HEK293 (cell line): Measurements from ENCODE around the gene RPRD1A.
A peak's percentile ranks its signal among the peaks of the same experiment; 100 is the strongest.

Source experiments
- CTCF ChIA-PET: fragments of 350-600 bp; formaldehyde crosslinking; extraction: SDS; loops from one replicate; lab custom pipeline; 2021; ENCODE audit warnings: antibody characterized with exemption; lab: Yijun Ruan, JAX
- POLR2A ChIA-PET: fragments of 300-600 bp; formaldehyde crosslinking; extraction: SDS; loops from one replicate; lab custom pipeline; 2020; ENCODE audit warnings: antibody characterized with exemption, inconsistent platforms; lab: Yijun Ruan, JAX
- H3K27ac ChIP-seq: fragments of 200-500 bp; sonication (Bioruptor generic); 2 replicates; pipeline ENCODE4 v1.5.1; 2014; ENCODE audit warnings: low read depth, low read length, control low read depth, inconsistent platforms; ENCODE audit errors: extremely low read depth
- H3K36me3 ChIP-seq, 2 experiments: fragments of 200-500 bp in 1 of 2; sonication (Bioruptor generic) in 1 of 2; 1 replicate in 1 of 2; 2 replicates in 1 of 2; pipeline ENCODE4 v1.5.1; 2014 to 2017; ENCODE audit warnings: inconsistent platforms in 2 of 2, low read length in 2 of 2; ENCODE audit not compliant: control insufficient read depth in 2 of 2, insufficient read depth in 1 of 2
- H3K4me1 ChIP-seq: fragments of 200-500 bp; sonication (Bioruptor generic); 2 replicates; pipeline ENCODE4 v1.5.1; 2014; ENCODE audit warnings: mild to moderate bottlenecking, low read length, inconsistent platforms; ENCODE audit not compliant: control insufficient read depth, insufficient read depth
- H3K4me3 ChIP-seq: 2 replicates; pipeline ENCODE4 v1.5.1; 2011; ENCODE audit warnings: low read depth, mild to moderate bottlenecking, control low read depth, low read length, moderate library complexity
- H3K9me3 ChIP-seq: fragments of 200-500 bp; sonication (Bioruptor generic); 2 replicates; pipeline ENCODE4 v1.5.1; 2014; ENCODE audit warnings: low read depth, low read length, inconsistent platforms; ENCODE audit not compliant: control insufficient read depth, insufficient read depth
- KLF8 ChIP-seq: fragments of 450-650 bp; formaldehyde crosslinking; IDR thresholded peaks from 2 replicates; pipeline ENCODE4 v1.5.1; 2016; ENCODE audit warnings: missing biosample characterization, missing genetic modification characterization
- MEIS1 ChIP-seq: sonication (generic); formaldehyde crosslinking; IDR thresholded peaks from 2 replicates; pipeline ENCODE4 v1.8.1; 2022; ENCODE audit warnings: missing genetic modification reagents, mild to moderate bottlenecking, borderline replicate concordance
- PRDM10 ChIP-seq: fragments of 450-650 bp; formaldehyde crosslinking; IDR thresholded peaks from 2 replicates; pipeline ENCODE4 v1.5.1; 2016; ENCODE audit warnings: missing biosample characterization, missing genetic modification characterization
- REST ChIP-seq: fragments of 450-650 bp; formaldehyde crosslinking; IDR thresholded peaks from 2 replicates; pipeline ENCODE4 v1.5.1; 2016; ENCODE audit warnings: missing biosample characterization, missing genetic modification characterization
- SETDB1 ChIP-seq: IDR thresholded peaks from one replicate; pipeline ENCODE4 v1.6.1; 2017; ENCODE audit warnings: mild to moderate bottlenecking, low read length, moderate library complexity, mixed read lengths; ENCODE audit not compliant: insufficient read length
- TRIM28 ChIP-seq: IDR thresholded peaks from 2 replicates; pipeline ENCODE4 v1.6.1; 2011; ENCODE audit warnings: low read length, control low read depth, borderline replicate concordance
- ZNF132 ChIP-seq: fragments of 450-650 bp; formaldehyde crosslinking; IDR thresholded peaks from 2 replicates; pipeline ENCODE4 v1.5.1; 2017; ENCODE audit warnings: missing biosample characterization, missing genetic modification characterization, borderline replicate concordance
- ZNF223 ChIP-seq: fragments of 450-650 bp; formaldehyde crosslinking; IDR thresholded peaks from 2 replicates; pipeline ENCODE4 v1.5.1; 2016; ENCODE audit warnings: missing biosample characterization, missing genetic modification characterization
- ZNF248 ChIP-seq: fragments of 450-650 bp; formaldehyde crosslinking; IDR thresholded peaks from 2 replicates; pipeline ENCODE4 v1.5.1; 2017; ENCODE audit warnings: missing biosample characterization, missing genetic modification characterization
- ZNF777 ChIP-seq: fragments of 450-650 bp; formaldehyde crosslinking; IDR thresholded peaks from 2 replicates; pipeline ENCODE4 v1.5.1; 2017; ENCODE audit warnings: missing biosample characterization, missing genetic modification characterization, borderline replicate concordance
- TF ChIP-seq, protein P1 (sequence below): fragments of 450-650 bp; formaldehyde crosslinking; IDR thresholded peaks from 2 replicates; pipeline ENCODE4 v1.5.1; 2016; ENCODE audit warnings: missing biosample characterization, missing genetic modification characterization

Gene RPRD1A

GRCh38 chr18:36104749-36105148 is 37.4 kb upstream of the RPRD1A start:
- TF ChIP-seq ZNF223 (tag by site-specific recombination) = no peak
- no peak for TF ChIP-seq ZNF132
- no peak for TF ChIP-seq MEIS1 (CRISPR knock-in tag)
- TF ChIP-seq, protein P1, sequence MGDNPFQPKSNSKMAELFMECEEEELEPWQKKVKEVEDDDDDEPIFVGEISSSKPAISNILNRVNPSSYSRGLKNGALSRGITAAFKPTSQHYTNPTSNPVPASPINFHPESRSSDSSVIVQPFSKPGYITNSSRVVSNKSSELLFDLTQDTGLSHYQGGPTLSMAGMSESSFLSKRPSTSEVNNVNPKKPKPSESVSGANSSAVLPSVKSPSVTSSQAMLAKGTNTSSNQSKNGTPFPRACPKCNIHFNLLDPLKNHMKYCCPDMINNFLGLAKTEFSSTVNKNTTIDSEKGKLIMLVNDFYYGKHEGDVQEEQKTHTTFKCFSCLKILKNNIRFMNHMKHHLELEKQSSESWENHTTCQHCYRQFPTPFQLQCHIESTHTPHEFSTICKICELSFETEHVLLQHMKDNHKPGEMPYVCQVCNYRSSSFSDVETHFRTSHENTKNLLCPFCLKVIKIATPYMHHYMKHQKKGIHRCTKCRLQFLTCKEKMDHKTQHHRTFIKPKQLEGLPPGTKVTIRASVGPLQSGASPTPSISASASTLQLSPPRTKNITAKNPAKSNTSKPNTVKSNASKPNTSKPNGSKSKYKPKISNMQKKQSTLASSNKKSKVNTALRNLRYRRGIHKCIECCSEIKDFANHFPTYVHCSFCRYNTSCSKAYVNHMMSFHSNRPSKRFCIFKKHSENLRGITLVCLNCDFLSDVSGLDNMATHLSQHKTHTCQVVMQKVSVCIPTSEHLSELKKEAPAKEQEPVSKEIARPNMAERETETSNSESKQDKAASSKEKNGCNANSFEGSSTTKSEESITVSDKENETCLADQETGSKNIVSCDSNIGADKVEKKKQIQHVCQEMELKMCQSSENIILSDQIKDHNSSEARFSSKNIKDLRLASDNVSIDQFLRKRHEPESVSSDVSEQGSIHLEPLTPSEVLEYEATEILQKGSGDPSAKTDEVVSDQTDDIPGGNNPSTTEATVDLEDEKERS (tag by site-specific recombination) = no peak
- no peak for TF ChIP-seq REST
- TF ChIP-seq, all 188 proteins: peak for 0
- POLR2A ChIA-PET = no interaction called here
- Histone ChIP-seq H3K4me1 (no peaks in the 10 kb centered on the region), H3K27ac (no peak overlapping the region), H3K4me3 (no peak overlapping the region), H3K36me3 (peaks cover 0 to 18% of the 10 kb centered on the region in 2 experiments; a peak in 1 of 3 replicates), H3K9me3 (no peaks in the 10 kb centered on the region)
- CTCF ChIA-PET = interaction anchor here (1.3 kb wide), 1 partner anchor 9 kb away, joined by 3 read pairs; no protein-coding TSS in a partner anchor

- no peaks in the 10 kb centered on the region for H3K36me3 ChIP-seq
- H3K4me3 ChIP-seq = no peak overlapping the region
- H3K4me1 ChIP-seq = no peaks in the 10 kb centered on the region
- ChIA-PET POLR2A (no interaction called here), CTCF (interaction anchor here (0.9 to 1.1 kb wide), 2 partner anchors 84 to 183 kb away, joined by 3 to 6 read pairs; no protein-coding TSS in a partner anchor)
- TF ChIP-seq ZNF248 (no peak), TRIM28 (peak; percentile 68; the same call in 1 of the 2 replicates), SETDB1 (peak; percentile 87), KLF8 (tag by site-specific recombination) (no peak)
- no peaks in the 10 kb centered on the region for H3K9me3 ChIP-seq
- no peak overlapping the region for H3K27ac ChIP-seq
Observed at GRCh38 chr18:36101943-36102342, 34.6 kb upstream of the RPRD1A start.

DNA sequence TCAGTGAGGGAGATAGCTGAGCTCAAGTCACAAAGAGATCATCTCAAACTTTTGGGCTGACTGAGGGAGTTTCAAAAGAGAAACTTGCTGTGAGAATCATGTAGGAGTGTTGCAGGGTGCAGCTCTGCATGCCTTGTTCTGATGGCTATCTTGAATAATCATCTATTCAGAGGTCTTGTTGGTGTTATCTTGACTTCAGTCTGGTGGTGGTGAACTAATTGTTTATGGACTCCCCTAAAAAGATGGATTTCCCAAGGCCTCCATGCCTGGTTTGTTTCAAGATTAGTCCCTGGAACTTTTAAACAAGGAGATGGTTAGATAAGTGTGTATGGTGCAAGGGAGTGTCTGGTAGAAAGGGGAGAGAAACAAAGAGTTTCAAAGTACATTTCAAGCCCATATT is 32.0 kb upstream of the RPRD1A start:
- POLR2A ChIA-PET = interaction anchor here (0.8 kb wide), 1 partner anchor 194 kb away, joined by 7 read pairs; no protein-coding TSS in a partner anchor

More for the DNA sequence above, 32.0 kb upstream of the RPRD1A start:
- no peaks in the 10 kb centered on the region for H3K4me1 ChIP-seq
- TF ChIP-seq PRDM10 (tag by site-specific recombination) = 0 out of 2 replicates have a peak, but pooled peaks have one; percentile 23
- no peak for TF ChIP-seq ZNF777 (tag by site-specific recombination)
- TF ChIP-seq, all 188 proteins: peak for 1
- Histone ChIP-seq H3K27ac (no peak overlapping the region), H3K9me3 (no peaks in the 10 kb centered on the region), H3K4me3 (no peak overlapping the region), H3K36me3 (no peaks in the 10 kb centered on the region)
- CTCF ChIA-PET = interaction anchor here (0.6 to 7.5 kb wide), 3 partner anchors 82 to 343 kb away, joined by 3 to 181 read pairs (median 8); no protein-coding TSS in a partner anchor
